Smooth muscle cell (in vitro differentiated cells): Measurements from ENCODE around the gene ABCC1. TPM values are rescaled to one million over a fixed set of nuclear protein-coding genes. Genes with fewer than 3 reads are reported as not detected.

Experiments used
- DNase-seq: peaks from one replicate; lab custom pipeline; 2025; ENCODE audit not compliant: unreplicated experiment; lab: John Stamatoyannopoulos, UW
- H2AFZ ChIP-seq: fragments of 200-600 bp; sonication (generic); 2 replicates; pipeline ENCODE4 v1.6.0; 2016; ENCODE audit warnings: antibody characterized with exemption, low read depth, mild to moderate bottlenecking
- H3F3A ChIP-seq: fragments of 200-600 bp; sonication (generic); 2 replicates; pipeline ENCODE4 v1.6.0; 2017; ENCODE audit warnings: antibody characterized with exemption, low read depth
- H3K27ac ChIP-seq: fragments of 200-600 bp; sonication (generic); 2 replicates; pipeline ENCODE4 v1.5.1; 2016; ENCODE audit warnings: low read depth, mild to moderate bottlenecking
- H3K27me3 ChIP-seq: fragments of 200-600 bp; sonication (generic); 2 replicates; pipeline ENCODE4 v1.6.1; 2016; ENCODE audit warnings: low read depth, mild to moderate bottlenecking
- H3K36me3 ChIP-seq: fragments of 200-600 bp; sonication (generic); 2 replicates; pipeline ENCODE4 v1.5.1; 2016; ENCODE audit warnings: low read depth
- H3K4me1 ChIP-seq: fragments of 200-600 bp; sonication (generic); 2 replicates; pipeline ENCODE4 v1.5.1; 2016; ENCODE audit warnings: low read depth
- H3K4me2 ChIP-seq: fragments of 200-600 bp; sonication (generic); 2 replicates; pipeline ENCODE4 v1.6.0; 2016; ENCODE audit warnings: mild to moderate bottlenecking
- H3K4me3 ChIP-seq: fragments of 200-600 bp; sonication (generic); 2 replicates; pipeline ENCODE4 v1.5.1; 2016; ENCODE audit warnings: mild to moderate bottlenecking
- H3K79me2 ChIP-seq: fragments of 200-600 bp; sonication (generic); 2 replicates; pipeline ENCODE4 v1.6.0; 2016; ENCODE audit warnings: low read depth, mild to moderate bottlenecking
- H3K9ac ChIP-seq: fragments of 200-600 bp; sonication (generic); 2 replicates; pipeline ENCODE4 v1.6.0; 2016; ENCODE audit warnings: low read depth
- H3K9me3 ChIP-seq: fragments of 200-600 bp; sonication (generic); replicated peaks from 2 replicates; pipeline ENCODE4 v1.5.1; 2016; ENCODE audit warnings: low read depth
- H4K20me1 ChIP-seq: fragments of 200-600 bp; sonication (generic); 2 replicates; pipeline ENCODE4 v1.6.0; 2016; ENCODE audit warnings: low read depth
- WGBS: methylation state at CpG from one replicate; pipeline ENCODE4 v1.1.7; 2016; ENCODE audit warnings: low lambda C conversion rate; 5-methylcytosine and 5-hydroxymethylcytosine counted together
- polyA plus RNA-seq: library from polyadenylated mRNA; unstranded; fragments of >200 nt; fragmentation: Nextera tagmentation; extraction: Ambion mirVana; gene quantifications from 2 replicates; pipeline ENCODE4 v1.2.1, GENCODE V29; 2016
- total RNA-seq: library from RNA; depleted of rRNA; stranded (reverse); fragments of >200 nt; gene quantifications from 2 replicates; pipeline ENCODE4 v1.2.3, GENCODE V29; 2014
- TF ChIP-seq, protein P1 (sequence below): fragments of 200-600 bp; sonication (generic); IDR thresholded peaks from 2 replicates; pipeline ENCODE4 v1.5.1; 2017; ENCODE audit warnings: borderline replicate concordance, mild to moderate bottlenecking, antibody characterized with exemption; ENCODE audit not compliant: insufficient read depth, poor library complexity, severe bottlenecking

Gene ABCC1
- total and polyA plus RNA-seq, 2 experiments from 2014 or later, result 10.2 to 22.7 TPM

DNA sequence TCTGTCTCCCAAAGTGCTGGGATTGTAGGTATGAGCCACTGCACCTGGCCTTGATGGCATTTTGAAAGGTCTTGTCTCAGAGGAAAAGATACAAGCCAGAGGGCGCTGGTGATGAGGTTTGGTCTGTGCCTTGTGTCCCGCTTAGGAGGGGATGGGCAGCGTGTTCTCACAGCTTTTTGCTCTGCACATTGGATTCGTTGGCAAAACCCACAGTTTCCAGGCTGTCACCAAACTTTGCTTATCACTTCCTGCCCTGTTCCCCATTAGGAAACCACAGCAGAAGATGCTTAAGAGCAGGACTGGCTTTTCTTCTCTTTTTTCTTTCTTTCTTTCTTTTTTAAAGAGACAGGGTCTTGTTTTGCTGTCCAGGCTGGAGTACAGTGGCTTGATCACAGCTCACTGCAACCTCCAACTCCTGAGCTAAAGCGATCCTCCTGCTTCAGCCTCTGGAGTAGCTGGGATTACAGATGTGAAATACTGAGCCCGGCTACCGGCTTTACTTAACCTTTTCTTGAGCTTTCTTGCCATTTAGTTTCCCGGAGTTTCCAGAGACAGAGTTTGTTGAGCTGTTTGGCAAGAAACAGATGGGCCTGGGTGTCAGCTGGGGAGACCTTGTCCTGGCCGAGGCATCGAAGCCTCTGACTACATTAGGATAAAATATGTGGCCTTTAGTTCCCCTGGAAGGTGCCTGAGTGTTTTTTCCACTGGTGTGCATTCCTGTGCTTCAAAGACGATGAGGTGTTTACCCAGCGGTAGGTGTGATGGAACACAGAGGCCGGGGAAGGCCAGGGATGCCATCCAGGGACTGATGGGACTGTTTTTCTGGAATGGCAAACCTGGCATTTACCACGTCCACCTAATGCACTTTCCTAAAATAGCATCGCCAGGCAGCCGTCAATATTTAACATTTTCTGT lies 112.9 kb downstream of the ABCC1 start:
- no peaks in the 10 kb centered on the region for H3F3A ChIP-seq
- H3K9ac ChIP-seq, result no peak overlapping the region
- H3K79me2 ChIP-seq, result no peaks in the 10 kb centered on the region
- 88% methylated on average over 16 of the region's 16 CpGs for WGBS
- H3K4me3 ChIP-seq, result no peak overlapping the region
- H2AFZ ChIP-seq, result no peak overlapping the region
- H3K4me1 ChIP-seq, result no peaks in the 10 kb centered on the region
- H3K9me3 ChIP-seq, result no peaks in the 10 kb centered on the region
- no peaks in the 10 kb centered on the region for H3K36me3 ChIP-seq
- TF ChIP-seq, protein P1, sequence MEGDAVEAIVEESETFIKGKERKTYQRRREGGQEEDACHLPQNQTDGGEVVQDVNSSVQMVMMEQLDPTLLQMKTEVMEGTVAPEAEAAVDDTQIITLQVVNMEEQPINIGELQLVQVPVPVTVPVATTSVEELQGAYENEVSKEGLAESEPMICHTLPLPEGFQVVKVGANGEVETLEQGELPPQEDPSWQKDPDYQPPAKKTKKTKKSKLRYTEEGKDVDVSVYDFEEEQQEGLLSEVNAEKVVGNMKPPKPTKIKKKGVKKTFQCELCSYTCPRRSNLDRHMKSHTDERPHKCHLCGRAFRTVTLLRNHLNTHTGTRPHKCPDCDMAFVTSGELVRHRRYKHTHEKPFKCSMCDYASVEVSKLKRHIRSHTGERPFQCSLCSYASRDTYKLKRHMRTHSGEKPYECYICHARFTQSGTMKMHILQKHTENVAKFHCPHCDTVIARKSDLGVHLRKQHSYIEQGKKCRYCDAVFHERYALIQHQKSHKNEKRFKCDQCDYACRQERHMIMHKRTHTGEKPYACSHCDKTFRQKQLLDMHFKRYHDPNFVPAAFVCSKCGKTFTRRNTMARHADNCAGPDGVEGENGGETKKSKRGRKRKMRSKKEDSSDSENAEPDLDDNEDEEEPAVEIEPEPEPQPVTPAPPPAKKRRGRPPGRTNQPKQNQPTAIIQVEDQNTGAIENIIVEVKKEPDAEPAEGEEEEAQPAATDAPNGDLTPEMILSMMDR, result no peak
- H3K4me2 ChIP-seq, result no peak overlapping the region
- H4K20me1 ChIP-seq, result no peaks in the 10 kb centered on the region
- H3K27ac ChIP-seq, result no peak overlapping the region
- no peak for DNase-seq
- no peaks in the 10 kb centered on the region for H3K27me3 ChIP-seq

DNA sequence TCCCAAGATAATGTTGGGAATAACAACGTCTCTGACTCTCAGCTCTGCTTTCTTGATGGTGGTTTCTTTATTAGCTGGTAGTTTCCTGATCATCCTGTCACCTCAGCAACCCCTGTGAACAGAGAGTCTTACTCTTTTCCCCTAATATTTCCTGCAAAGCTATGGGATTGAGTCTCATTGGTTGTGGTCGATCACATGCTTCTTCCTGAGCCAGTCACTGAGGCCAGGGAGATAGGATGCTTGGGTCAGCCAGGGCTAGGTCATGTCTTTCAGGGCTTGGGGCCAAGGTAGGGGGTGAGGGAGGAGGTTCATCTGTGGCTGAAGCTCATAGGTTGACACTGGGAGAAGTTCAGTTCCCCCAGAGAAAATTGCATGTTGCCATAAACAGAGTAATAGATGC lies 114.3 kb downstream of the ABCC1 start:
- H3K9me3 ChIP-seq, result no peaks in the 10 kb centered on the region
- no peak overlapping the region for H3K27ac ChIP-seq
- H3K4me1 ChIP-seq, result no peaks in the 10 kb centered on the region
- H3K79me2 ChIP-seq, result no peaks in the 10 kb centered on the region
- no peak overlapping the region for H3K4me3 ChIP-seq
- TF ChIP-seq, protein P1, result no peak
- no peaks in the 10 kb centered on the region for H4K20me1 ChIP-seq
- no peaks in the 10 kb centered on the region for H3K36me3 ChIP-seq
- 89% methylated on average over 2 of the region's 2 CpGs for whole genome bisulfite sequencing
- H3K4me2 ChIP-seq, result no peak overlapping the region
- H2AFZ ChIP-seq, result no peak overlapping the region
- no peak for DNase-seq
- no peak overlapping the region for H3K9ac ChIP-seq
- H3F3A ChIP-seq, result no peaks in the 10 kb centered on the region
- H3K27me3 ChIP-seq, result no peaks in the 10 kb centered on the region

DNA sequence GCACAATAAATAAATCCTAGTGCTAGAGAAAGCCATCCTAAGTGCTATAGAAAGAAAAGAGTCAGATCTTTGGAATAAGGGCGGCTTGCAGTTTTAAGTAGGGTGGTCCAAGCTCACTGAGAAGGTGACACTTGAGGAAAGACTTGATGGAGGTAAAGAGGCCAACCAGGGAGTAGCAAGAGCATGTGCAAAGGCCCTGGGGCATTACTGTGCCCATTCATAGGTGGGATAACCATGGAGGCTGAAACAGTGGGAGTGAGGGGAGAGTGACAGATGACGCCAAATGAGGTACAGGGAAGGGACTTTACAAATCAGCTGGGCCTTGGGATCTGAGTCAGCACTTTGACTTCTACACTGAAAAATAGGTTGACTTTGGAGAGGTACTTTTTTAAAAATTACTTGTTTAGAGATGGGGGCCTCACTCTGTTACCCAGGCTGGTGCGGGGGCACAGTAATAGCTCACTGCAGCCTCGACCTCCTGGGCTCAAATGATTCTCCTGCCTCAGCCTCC lies 115.5 kb downstream of the ABCC1 start:
- no peak overlapping the region for H2AFZ ChIP-seq
- WGBS, result 98% methylated on average over 4 of the region's 4 CpGs
- H3K9me3 ChIP-seq, result no peaks in the 10 kb centered on the region
- no peaks in the 10 kb centered on the region for H4K20me1 ChIP-seq
- TF ChIP-seq, protein P1, result no peak
- no peaks in the 10 kb centered on the region for H3K4me1 ChIP-seq
- H3K79me2 ChIP-seq, result no peaks in the 10 kb centered on the region
- H3K27me3 ChIP-seq, result no peaks in the 10 kb centered on the region
- no peak for DNase-seq
- no peak overlapping the region for H3K27ac ChIP-seq
- no peak overlapping the region for H3K9ac ChIP-seq
- no peak overlapping the region for H3K4me2 ChIP-seq
- H3F3A ChIP-seq, result no peaks in the 10 kb centered on the region
- H3K36me3 ChIP-seq, result no peaks in the 10 kb centered on the region
- H3K4me3 ChIP-seq, result no peak overlapping the region

DNA sequence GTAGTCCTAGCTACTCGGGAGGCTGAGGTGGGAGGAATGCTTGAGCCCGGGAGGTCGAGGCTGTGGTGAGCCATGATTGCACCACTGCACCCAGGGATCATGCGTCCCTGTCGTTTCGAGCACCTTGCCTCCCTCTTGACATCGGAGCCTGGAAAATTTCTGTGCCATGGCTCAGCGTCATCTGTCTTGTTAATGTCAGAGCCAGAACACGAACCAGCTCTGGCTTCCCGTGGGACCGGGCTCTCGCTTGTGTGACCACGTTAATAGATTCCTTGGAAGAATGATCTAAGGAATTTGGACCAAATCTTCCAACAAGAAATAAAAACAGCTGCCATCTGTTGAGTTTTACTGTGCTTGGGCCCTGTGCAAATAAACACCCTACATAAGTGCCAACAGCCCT lies 117.7 kb downstream of the ABCC1 start:
- 77% methylated on average over 13 of the region's 13 CpGs for WGBS
- Histone ChIP-seq H2AFZ (no peak overlapping the region), H3K9me3 (no peaks in the 10 kb centered on the region), H3K27me3 (no peaks in the 10 kb centered on the region), H3K9ac (no peak overlapping the region), H3K4me1 (no peaks in the 10 kb centered on the region), H3K27ac (no peak overlapping the region), H3F3A (no peaks in the 10 kb centered on the region), H3K4me2 (no peak overlapping the region), H4K20me1 (no peaks in the 10 kb centered on the region), H3K79me2 (no peaks in the 10 kb centered on the region), H3K4me3 (no peak overlapping the region), H3K36me3 (no peaks in the 10 kb centered on the region)
- no peak for DNase-seq
- TF ChIP-seq, protein P1, result no peak
